GM19239 (cell line): Measurements from ENCODE around the gene PLCD3.
A peak's percentile ranks its signal among the peaks of the same experiment; 100 is the strongest.

Source experiments
- DNase-seq: peaks from one replicate; pipeline ENCODE4 v3.0.0; 2011; ENCODE audit warnings: low spot score; ENCODE audit not compliant: insufficient read length
- FAIRE-seq: peaks from 2 replicates; lab custom pipeline; 2011; peaks lifted over from hg19 to GRCh38; lab: Jason Lieb, UNC

PLCD3 gene

DNA sequence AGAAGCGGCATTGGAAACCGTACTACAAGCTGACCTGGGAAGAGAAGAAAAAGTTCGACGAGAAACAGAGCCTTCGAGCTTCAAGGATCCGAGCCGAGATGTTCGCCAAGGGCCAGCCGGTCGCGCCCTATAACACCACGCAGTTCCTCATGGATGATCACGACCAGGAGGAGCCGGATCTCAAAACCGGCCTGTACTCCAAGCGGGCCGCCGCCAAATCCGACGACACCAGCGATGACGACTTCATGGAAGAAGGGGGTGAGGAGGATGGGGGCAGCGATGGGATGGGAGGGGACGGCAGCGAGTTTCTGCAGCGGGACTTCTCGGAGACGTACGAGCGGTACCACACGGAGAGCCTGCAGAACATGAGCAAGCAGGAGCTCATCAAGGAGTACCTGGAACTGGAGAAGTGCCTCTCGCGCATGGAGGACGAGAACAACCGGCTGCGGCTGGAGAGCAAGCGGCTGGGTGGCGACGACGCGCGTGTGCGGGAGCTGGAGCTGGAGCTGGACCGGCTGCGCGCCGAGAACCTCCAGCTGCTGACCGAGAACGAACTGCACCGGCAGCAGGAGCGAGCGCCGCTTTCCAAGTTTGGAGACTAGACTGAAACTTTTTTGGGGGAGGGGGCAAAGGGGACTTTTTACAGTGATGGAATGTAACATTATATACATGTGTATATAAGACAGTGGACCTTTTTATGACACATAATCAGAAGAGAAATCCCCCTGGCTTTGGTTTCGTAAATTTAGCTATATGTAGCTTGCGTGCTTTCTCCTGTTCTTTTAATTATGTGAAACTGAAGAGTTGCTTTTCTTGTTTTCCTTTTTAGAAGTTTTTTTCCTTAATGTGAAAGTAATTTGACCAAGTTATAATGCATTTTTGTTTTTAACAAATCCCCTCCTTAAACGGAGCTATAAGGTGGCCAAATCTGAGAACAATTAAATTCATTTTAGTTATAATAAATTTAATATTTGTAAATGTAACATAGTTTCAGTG is 17.7 kb upstream of the PLCD3 start:
- peak; percentile 21 for FAIRE-seq
- DNase-seq = no peak

- DNase-seq (no peak), FAIRE-seq (peak; percentile 90)
Measured at GRCh38 chr17:45149037-45149668, 16.8 kb upstream of the PLCD3 start.

DNA sequence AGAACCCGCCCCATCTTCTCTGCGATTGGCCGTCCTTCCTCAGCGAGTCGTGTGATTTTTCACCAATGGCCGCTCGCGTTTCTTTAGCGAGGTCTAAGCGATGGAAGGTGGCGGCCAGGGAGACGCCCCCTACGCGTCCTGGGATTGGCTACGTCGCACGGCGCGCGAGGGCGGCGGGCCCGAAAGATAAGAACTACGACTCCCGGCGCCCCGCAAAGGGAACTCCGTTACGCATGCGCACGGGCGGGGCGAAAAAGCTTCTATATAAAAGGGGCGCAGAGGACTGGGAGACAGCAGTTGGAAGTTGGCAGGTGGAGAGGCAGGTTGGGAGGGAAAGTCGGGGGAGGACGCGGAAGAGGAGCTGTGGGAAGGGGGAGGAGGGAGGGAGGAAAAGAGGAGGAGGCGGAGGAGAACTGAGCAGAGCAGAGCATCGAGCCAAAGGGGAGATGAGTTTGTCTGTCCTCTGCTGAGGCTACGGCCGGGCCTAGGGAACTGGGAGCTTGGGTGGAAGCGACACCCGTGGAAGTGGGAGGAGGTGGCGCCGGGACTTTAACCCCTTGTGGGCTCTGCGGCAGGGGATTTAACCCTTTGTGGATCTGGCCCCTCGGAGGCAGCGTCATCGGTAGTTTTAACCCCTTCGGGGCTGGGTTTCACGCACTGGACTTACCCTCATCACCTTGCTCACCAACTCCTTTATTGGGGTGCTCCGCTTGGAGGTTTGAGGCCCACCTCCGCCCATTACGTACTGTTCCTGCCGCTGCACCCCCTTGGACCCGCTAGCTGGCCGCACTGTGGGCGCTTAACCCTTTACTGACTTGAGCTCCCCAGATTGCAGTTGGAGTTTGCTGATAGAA is 16.1 kb upstream of the PLCD3 start, which contains the start of gene HEXIM1:
TSS of gene HEXIM1 (plus strand) at position 293 of the 854 bp plus-strand sequence. CDS start 716 bp downstream, outside the sequence.
- FAIRE-seq (peak; percentile 98), DNase-seq (peak; percentile 86)

- DNase-seq (no peak), FAIRE-seq (peak; percentile 66)
Measured at GRCh38 chr17:45147581-45148182, 15.4 kb upstream of the PLCD3 start.

DNA sequence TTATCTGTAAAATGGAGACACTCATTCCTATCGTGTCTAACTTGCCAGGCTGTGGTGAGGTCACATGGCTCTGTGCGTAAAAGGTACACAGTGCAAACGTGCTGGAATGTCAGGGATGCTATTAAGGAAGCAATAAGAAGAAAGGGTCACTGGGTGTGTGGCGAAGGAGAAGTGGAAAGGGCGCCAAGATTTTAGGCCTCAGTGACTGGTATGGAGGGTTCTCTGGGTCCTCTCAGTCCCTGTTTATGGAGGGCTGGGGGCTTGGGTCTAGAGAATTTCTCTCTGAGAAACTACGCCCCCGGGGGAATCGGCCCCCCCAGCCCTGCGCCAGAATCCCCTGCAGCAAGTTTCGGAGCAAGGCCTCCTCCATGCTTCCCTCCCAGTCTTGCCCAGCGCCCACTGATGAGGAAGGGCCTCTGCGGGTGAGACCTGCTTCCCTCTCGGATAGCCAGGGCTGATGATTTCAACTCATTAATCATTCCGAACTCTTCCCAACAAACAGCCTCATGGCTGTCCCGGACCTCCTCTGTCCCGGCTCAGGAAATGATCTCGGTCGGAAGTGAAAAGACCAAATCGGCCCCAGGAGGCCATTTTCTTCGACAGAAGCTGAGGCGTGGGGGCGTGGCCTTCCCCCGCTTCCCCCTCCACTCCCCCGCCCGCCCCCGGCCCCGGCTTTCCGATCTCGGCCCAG is 14.7 kb upstream of the PLCD3 start:
- peak; percentile 54 for FAIRE-seq

DNA sequence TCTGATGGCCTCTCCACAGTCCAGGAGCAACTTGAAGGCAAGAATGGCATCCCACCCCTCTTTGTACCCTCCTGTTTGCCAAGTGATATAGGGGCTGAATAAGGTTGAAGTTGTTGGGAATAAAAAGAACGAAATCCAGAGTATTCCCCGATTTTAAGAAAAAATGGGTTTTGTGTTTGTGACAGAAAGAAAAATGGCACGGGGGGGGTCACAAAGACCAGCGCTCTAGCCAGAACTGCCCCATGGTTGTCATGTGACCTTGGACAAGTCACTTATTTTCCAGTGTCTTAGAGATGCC is 14.2 kb upstream of the PLCD3 start:
- DNase-seq = no peak
- peak; percentile 45 for FAIRE-seq

More for the DNA sequence above, 14.7 kb upstream of the PLCD3 start:
- DNase-seq = no peak

- DNase-seq (no peak), FAIRE-seq (no peak)
Measured at GRCh38 chr17:45146166-45146565, 13.9 kb upstream of the PLCD3 start.

GRCh38 chr17:45145035-45145389 is 12.7 kb upstream of the PLCD3 start:
- DNase-seq = no peak
- FAIRE-seq = no peak

DNA sequence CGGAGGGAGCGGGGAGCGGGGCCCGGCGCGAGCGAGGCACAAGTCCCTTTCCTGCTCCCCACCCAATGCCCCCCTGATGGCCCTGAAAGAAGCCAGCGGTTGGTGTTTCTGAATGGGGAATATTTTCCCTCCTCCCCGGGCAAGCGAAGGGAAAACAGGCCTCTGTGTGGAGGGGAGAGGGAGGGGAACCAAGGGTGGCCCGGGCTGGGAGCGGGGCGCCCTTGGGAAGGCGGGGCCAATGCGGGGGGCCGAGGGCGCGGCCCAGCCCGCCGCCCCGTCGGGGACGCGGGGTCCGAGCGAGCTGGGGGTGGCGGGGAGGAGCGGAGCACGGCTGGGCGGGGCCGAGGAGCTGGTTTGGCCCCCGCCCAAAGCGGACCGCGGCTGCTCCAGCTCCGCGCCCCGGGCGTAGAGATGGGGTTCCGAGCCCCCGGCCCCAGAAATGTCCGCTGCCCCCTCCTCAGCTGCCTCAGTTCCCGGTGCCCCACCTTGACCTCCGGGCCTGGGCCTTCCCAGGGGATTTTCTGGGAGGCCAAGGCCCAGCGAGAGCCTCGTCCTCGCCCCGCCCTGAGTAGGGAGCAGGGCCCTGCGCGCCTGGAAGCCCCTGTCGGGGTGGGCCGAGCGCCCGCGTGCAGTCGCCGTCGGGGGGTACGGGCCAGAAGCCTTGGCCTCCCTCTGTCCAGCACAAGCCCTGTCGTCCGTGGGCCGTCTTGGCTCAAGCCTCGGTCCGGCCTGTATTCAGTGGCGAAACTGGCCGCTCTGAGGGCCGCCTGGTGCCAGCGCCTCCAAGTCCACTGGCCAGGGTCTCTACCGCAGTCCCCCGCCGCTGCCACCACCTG is 12.1 kb upstream of the PLCD3 start:
- DNase-seq = no peak

GRCh38 chr17:45143767-45144198 is 11.5 kb upstream of the PLCD3 start:
- FAIRE-seq (peak; percentile 39), DNase-seq (no peak)

More for the DNA sequence above, 12.1 kb upstream of the PLCD3 start:
- no peak for FAIRE-seq

GRCh38 chr17:45143094-45143670 is 10.9 kb upstream of the PLCD3 start:
- no peak for DNase-seq
- no peak for FAIRE-seq

DNA sequence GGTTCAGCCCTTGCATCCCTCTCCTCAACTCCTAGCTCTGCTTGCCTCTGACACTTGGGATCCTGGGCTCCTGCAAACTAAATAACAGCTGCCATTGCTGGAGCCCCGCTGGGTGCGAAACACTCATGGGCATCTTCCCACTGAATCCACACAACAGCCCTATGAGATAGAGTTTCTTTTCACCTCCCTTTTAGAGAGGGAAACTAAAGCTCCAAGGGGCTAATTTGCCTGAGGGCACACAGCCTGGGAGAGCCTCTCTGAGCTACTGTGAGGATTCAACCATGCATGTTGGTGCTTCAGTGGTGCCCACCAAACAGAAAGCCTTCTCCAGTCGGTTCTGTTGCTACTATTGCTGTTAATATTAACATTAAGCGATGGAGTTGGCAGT is 7.2 kb upstream of the PLCD3 start:
- DNase-seq = no peak
- no peak for FAIRE-seq

GRCh38 chr17:45138911-45139532 is 6.7 kb upstream of the PLCD3 start:
- no peak for DNase-seq
- FAIRE-seq = no peak

DNA sequence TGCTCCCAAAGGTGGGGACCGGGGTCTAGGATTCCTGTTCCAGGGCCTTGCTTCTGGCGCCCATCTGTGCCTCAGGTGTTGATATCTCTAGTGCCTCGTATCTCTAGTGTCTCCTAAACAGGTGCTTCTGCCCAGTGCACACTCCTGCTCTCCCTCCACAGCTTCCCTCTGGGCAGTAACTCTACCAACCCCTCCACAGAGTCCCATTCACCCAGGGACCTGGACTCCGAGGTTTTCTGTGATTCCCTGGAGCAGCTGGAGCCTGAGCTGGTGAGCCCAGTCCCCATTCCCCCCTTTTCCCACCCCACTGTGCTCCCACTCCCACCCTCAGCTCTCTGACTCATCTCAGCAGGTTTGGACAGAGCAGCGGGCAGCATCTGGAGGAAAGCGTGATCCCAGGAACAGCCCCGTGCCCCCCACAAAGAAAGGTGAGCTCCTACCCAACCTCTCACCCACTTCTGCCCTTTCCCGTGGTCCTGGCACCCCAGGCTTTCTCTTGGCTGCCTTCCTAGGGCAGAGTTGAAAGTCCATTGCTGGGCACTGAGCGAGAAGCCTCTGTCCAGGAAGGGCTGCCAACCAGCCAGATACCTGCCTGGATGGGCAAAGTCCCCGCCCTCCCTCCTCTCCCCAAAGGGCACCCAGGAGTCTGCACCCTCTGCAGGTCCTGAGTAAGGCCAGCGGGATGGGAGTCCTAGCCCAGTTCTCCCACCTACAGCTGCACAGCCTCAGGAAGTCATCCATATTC is 5.4 kb upstream of the PLCD3 start:
- no peak for FAIRE-seq
- no peak for DNase-seq

DNA sequence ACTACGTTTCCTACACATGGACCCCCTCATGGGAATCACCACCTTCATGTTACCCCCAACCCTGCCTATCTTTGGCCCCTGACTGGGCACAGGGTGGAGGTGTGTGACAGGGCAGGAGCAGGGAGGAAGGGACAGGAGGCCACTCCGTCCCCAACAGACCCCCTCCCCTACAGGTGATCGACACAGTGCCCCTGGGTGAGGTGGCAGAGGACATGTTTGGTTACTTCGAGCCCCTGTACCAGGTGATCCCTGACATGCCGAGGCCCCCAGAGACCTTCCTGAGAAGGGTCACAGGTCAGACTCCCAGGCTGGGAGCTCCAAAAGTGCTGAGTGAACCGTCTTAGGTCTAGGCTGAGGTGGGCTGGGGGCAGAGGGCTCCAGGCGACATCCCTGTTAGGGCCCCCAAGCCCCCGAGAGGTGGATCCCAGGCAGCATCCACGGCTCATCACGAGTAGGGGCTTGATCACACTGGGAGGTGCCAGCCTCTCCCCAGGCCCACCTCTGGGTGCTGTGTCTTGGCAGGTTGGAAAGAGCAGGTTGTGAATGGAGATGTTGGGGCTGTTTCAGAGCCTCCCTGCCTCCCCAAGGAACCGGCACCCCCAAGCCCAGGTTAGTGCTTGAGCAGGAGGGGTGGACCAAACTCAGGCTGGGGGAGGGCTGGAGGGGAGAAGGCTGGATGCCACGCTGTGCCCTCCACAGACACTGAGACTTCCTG is 4.7 kb upstream of the PLCD3 start:
- FAIRE-seq (no peak), DNase-seq (no peak)

DNA sequence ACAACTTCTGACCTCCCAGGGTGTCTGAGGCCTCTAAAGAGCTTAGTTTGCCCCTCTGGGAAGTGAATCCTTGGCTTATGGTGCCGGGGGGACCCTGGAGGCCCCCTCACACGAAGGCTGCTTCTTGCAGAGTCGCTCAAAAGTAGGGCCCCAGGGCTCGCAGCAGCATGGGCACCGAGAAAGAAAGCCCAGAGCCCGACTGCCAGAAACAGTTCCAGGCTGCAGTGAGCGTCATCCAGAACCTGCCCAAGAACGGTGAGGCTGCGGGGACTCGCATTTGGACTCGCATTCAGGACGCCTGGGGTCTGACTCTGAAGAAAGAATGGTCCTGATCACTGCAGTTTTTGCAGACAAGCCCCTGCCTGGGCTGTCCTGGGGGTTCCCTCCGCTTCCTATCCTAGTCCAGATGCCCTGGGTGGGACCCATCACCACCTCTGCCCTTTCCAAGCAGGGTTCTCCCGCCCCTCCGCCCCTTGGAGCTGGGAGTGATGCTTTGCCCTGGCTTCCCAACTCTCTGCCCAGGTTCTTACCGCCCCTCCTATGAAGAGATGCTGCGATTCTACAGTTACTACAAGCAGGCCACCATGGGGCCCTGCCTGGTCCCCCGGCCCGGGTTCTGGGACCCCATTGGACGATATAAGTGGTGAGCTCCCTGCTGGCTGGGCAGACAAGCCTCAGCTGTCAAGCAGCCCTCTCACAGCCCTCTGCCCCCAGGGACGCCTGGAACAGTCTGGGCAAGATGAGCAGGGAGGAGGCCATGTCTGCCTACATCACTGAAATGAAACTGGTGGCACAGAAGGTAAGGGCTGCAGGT is 3.9 kb upstream of the PLCD3 start:
- DNase-seq (no peak), FAIRE-seq (no peak)
